ENCODE results near the gene TAF10.

- TF ChIP-seq ZBTB33 (IDR thresholded peaks at IDR 0.05; ENCODE audit: borderline replicate concordance, low read depth) (no peak), NRF1 (IDR thresholded peaks at IDR 0.05; ENCODE audit: low read depth, low read length) (no peak), MAX (IDR thresholded peaks at IDR 0.05; ENCODE audit: low read depth) (no peak), EP300 (IDR thresholded peaks at IDR 0.05; ENCODE audit: borderline replicate concordance in 1 of 2, low read depth in 1 of 2, low read length in 1 of 2) (no peak), GATA2 (CRISPR knock-in tag; IDR thresholded peaks at IDR 0.05) (no peak), CTCF (IDR thresholded peaks at IDR 0.05) (no peak), CHD2 (IDR thresholded peaks at IDR 0.05; ENCODE audit: low read length, partially characterized antibody) (no peak), REST (IDR thresholded peaks at IDR 0.05; ENCODE audit: low read depth, low read length) (no peak), RAD21 (IDR thresholded peaks at IDR 0.05; ENCODE audit: low read length) (no peak)
These were observed 46.7 kb downstream of the TAF10 start for GRCh38 chr11:6565325-6565724.

Data from SK-N-SH (cell line).